Esophagus muscularis mucosa (tissue), 4 donors: ENCODE measurements around the gene STEAP4.

ENCODE experiments used
- CTCF ChIP-seq, 3 experiments: fragments of 200-600 bp in 2 of 3; fragments of 450-650 bp in 1 of 3; sonication (generic) in 2 of 3; IDR thresholded peaks; one replicate each; pipeline ENCODE4 v1.5.1; 2017 to 2019; ENCODE audit warnings: antibody characterized with exemption in 3 of 3, mild to moderate bottlenecking in 2 of 3, moderate library complexity in 1 of 3
- EP300 ChIP-seq: sonication (generic); formaldehyde crosslinking; IDR thresholded peaks from one replicate; pipeline ENCODE4 v1.6.1; 2017; ENCODE audit warnings: antibody characterized with exemption
- POLR2A ChIP-seq: fragments of 450-650 bp; IDR thresholded peaks from one replicate; pipeline ENCODE4 v1.6.1; 2017; ENCODE audit warnings: antibody characterized with exemption, moderate library complexity, mild to moderate bottlenecking, low read depth
- POLR2AphosphoS5 ChIP-seq, 2 donors: sonication (generic); formaldehyde crosslinking; IDR thresholded peaks; one replicate each; pipeline ENCODE4 v1.6.1; 2017; ENCODE audit warnings: antibody characterized with exemption in 2 of 2

DNA sequence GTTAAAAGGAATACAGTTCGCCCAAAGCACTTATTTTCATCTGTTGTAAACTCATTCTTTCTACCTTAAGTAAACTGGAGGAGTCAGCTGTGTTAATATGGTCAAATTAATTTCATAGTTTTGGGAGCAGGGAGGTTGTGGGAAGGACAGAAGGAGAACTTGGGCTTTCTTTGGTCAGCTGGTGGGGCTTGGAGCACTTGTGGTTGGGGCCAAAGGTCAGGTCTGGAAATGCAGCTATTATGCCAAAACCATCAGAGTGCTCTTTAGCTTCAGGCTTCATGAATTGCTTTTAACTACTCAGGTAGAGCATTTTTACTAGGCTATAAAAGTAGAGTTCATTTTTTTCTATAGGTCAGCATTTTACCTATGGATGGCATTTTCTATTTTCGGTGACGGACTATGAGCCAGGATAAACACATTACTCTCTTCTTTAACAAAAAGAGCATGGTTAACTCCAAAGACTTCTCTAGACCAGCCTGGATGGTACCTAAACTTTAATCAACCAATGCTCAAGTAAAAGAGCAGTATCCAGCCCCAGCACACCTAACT is 30.0 kb downstream of the STEAP4 start:
- TF ChIP-seq POLR2A (no peak), EP300 (no peak), CTCF (IDR thresholded peaks at IDR 0.05) (no peak), POLR2AphosphoS5 (IDR thresholded peaks at IDR 0.05) (no peak)
